HG03469 (cell line): Measurements from ENCODE around the gene GPI.

Source experiments
- ATAC-seq: cut with Tn5 transposase; IDR thresholded peaks from one replicate; pipeline ENCODE4 v1.9.1; 2021; ENCODE audit warnings: mild to moderate bottlenecking, moderate library complexity, moderate number of reproducible peaks; ENCODE audit not compliant: unreplicated experiment

The GPI gene

GRCh38 chr19:34337739-34338138, 27.3 kb upstream of the GPI start:
- no peak for ATAC-seq

- ATAC-seq: no peak
These were observed 22.9 kb upstream of the GPI start for GRCh38 chr19:34341935-34342680.

- no peak for ATAC-seq
These were observed 21.2 kb upstream of the GPI start for GRCh38 chr19:34343751-34344150.

GRCh38 chr19:34345947-34346351, 19.0 kb upstream of the GPI start:
- no peak for ATAC-seq

- ATAC-seq: no peak
These were observed 17.3 kb upstream of the GPI start for GRCh38 chr19:34347561-34348165.

GRCh38 chr19:34348899-34349487, 16.0 kb upstream of the GPI start:
- ATAC-seq: no peak

GRCh38 chr19:34350161-34350561, 14.8 kb upstream of the GPI start:
- ATAC-seq: no peak

- ATAC-seq: no peak
These were observed 13.6 kb upstream of the GPI start for GRCh38 chr19:34351382-34351826.

- no peak for ATAC-seq
These were observed 11.4 kb upstream of the GPI start for GRCh38 chr19:34353546-34353945.

- no peak for ATAC-seq
These were observed 9.8 kb upstream of the GPI start for GRCh38 chr19:34355201-34355600.

- ATAC-seq: no peak
These were observed 8.1 kb upstream of the GPI start for GRCh38 chr19:34356875-34357274.

- ATAC-seq: no peak
These were observed 7.6 kb upstream of the GPI start for GRCh38 chr19:34357431-34357830.

- peak; percentile 81 for ATAC-seq
These were observed 5.6 kb upstream of the GPI start for GRCh38 chr19:34359140-34359953.

- ATAC-seq: no peak
These were observed 5.1 kb upstream of the GPI start for GRCh38 chr19:34359954-34360315.

- no peak for ATAC-seq
These were observed 4.6 kb upstream of the GPI start for GRCh38 chr19:34360354-34360909.

- ATAC-seq: no peak
These were observed 2.3 kb upstream of the GPI start for GRCh38 chr19:34362679-34363069.

- ATAC-seq: no peak
These were observed 1.9 kb upstream of the GPI start for GRCh38 chr19:34363094-34363493.

- ATAC-seq: no peak
These were observed 1.1 kb upstream of the GPI start for GRCh38 chr19:34363930-34364329.

GRCh38 chr19:34364462-34364829, 550 bp upstream of the GPI start:
- ATAC-seq: no peak

- no peak for ATAC-seq
These were observed 736 bp downstream of the GPI start for GRCh38 chr19:34365463-34366401.
